Fibroblast of skin of abdomen (primary cell): ENCODE data around the gene BCL7C.

Source experiments
- DNase-seq: peaks from one replicate; pipeline ENCODE4 v3.0.0-alpha.2; 2013

The BCL7C gene

GRCh38 chr16:30922420-30922959, 28.6 kb upstream of the BCL7C start:
- peak; percentile 100 for DNase-seq

- peak; percentile 89 for DNase-seq
These were observed 28.0 kb upstream of the BCL7C start for GRCh38 chr16:30921748-30922419.

GRCh38 chr16:30921459-30921747, 27.5 kb upstream of the BCL7C start:
- no peak for DNase-seq

DNA sequence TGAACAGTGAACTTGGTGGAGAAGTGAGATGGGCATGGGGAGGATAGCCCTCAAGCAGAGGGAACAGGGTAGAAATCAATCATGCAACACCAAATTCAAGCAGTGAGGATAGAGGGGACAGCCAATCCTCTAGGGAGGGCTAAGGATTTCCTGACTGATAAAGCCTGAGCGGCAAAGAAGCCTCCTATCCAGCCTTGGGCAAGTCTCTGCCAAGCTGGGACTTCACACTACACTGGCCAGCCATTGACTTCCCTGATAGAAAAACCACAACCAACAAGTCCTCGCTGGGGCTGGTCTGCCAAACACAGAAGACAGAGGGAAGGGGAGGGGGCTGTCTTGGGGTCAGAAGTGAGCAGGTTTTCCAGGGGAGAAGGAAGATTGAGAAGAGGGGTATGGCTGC, 27.0 kb upstream of the BCL7C start:
- no peak for DNase-seq

DNA sequence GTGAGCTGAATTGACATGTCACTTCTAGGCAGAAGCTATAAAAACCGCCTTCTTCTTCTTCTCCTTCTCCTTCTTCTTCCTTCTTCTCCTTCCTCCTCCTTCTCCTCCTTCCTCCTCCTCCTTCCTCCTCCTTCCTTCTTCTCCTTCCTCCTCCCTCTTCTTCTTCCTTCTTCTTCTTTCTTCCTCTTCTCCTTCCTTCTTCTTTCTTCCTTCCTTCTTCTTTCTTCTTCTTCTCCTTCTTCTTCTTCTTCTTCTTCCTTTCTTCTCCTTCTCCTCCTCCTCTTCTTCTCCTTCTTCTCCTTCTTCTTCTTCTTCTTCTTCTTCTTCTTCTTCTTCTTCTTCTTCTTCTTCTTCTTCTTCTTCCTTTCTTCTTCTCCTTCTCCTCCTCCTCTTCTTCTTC, 24.7 kb upstream of the BCL7C start:
- DNase-seq: no peak

- no peak for DNase-seq
These were observed 21.0 kb upstream of the BCL7C start for GRCh38 chr16:30914830-30915229.

- DNase-seq: no peak
These were observed 19.0 kb upstream of the BCL7C start for GRCh38 chr16:30912794-30913412.

GRCh38 chr16:30910427-30911029, 16.7 kb upstream of the BCL7C start:
- no peak for DNase-seq

- DNase-seq: no peak
These were observed 13.2 kb upstream of the BCL7C start for GRCh38 chr16:30907064-30907463.

DNA sequence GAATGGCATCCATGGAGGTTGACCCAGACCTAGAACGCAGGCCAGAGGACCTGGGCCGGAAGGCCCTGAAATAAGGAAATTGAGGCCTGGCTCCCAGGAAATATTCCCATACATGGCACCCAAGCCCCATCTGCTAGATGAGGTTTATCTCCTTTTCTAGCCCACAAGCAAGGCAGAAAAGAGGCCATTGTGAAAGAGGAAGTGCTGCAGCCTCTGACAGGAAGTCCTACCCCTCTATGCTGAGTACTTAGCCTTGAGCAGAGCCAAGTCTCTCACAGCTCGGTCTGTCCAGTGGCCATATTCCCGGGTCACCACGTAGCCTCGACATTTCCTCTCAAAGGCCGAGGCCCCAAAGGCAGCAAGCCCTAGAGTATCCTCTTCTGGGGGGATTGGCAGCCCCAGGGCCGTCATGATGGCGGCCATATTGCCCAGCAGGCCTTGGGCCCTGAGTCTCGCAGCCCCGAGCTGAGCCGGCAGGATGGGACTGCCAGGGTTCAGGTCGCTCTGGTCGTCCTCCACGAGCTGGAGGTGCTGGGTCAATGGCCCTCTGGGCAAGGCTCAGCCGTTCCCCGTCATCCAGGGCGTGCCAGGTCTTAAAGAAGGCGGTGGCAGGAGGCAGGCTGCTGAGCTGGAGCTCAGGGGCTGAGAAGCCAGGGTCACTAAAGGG, 10.4 kb upstream of the BCL7C start:
- DNase-seq: no peak

DNA sequence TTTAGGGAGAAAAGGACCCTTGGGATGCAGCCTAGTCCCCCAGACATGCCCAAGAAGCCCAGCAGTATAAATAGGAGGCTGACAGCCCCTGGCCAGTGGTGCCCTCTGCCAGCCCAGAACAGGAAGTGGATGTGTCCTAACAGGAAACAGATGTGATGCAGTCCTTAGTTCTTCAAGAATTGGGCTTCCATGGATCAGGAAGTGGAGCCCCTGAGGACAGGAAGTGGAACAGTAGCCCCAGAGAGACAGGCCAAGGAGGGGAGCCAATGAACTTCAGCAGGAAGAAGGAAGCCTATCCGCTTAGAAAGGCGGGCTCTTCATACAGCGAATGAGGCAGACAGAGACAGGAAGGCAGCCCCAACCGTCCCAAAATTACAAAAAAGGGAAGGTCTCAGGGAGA, 9.7 kb upstream of the BCL7C start:
- DNase-seq: no peak

DNA sequence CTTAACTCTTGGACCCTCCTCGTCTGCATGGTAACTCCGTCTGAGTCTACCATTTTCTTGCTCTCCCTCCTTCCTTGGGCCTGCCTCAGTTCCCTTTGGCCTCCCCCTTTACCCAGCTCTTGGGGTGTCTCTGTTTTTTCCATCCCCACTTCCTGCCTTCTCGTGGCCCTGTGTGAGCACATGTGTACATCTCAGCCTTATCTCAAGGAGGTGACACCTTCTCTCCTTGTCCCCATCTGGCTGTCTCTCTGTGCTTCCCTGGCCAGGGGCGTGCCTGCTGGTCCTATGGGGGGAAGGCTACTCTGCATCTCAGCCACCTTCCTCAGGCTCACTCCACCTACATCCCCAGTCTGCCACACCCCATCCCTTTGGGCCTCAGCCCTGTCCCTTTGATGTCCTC, 9.1 kb upstream of the BCL7C start:
- no peak for DNase-seq

DNA sequence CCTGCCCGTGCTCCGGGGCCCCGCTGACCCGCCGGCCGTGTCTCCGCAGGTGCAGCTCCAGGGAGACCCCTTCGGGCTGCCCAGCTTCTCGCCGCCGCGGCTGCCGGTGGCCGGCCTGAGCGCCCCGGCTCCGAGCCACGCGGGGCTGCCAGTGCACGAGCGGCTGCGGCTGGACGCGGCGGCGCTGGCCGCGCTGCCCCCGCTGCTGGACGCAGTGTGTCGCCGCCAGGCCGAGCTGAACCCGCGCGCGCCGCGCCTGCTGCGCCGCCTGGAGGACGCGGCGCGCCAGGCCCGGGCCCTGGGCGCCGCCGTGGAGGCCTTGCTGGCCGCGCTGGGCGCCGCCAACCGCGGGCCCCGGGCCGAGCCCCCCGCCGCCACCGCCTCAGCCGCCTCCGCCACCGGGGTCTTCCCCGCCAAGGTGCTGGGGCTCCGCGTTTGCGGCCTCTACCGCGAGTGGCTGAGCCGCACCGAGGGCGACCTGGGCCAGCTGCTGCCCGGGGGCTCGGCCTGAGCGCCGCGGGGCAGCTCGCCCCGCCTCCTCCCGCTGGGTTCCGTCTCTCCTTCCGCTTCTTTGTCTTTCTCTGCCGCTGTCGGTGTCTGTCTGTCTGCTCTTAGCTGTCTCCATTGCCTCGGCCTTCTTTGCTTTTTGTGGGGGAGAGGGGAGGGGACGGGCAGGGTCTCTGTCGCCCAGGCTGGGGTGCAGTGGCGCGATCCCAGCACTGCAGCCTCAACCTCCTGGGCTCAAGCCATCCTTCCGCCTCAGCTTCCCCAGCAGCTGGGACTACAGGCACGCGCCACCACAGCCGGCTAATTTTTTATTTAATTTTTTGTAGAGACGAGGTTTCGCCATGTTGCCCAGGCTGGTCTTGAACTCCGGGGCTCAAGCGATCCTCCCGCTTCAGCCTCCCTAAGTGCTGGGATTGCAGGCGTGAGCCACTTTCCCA, 8.4 kb upstream of the BCL7C start:
- peak; percentile 64 for DNase-seq

DNA sequence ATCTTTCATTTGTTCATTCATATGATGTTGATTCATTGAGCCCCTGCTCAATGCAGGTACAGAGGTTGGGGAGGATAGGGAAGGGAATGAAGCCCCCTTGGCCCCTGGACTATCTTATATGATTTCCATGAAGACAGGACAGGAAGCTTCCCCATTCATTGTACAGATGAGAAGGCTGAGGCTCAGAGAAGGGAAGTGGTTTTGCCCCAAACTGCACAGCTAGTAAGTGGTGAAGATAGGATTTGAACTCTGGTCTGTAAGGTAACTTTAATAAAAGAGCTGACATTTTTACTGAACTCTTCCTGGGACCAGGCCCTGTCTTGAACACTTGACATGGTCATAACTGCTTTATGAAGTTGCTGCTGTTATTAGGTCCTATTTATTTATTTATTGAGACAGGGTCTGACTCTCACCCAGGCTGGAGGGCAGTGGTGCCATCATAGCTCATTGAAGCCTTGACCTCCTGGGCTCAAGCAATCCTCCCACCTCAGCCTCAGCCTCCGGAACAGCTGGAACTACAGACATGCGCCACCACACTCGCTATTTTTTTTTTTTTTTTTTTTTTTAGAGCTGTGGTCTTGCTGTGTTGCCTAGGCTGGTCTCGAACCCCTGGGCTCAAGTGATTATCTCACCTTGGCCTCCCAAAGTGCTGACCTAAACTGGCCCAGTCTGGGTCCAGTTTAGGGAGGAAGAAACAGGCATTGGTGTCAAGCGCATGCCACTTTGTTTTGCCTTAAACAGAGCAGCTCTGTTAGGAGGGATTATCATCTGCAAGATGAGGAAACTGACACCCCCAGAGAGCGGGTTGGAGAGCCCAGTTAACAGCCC, 7.5 kb upstream of the BCL7C start:
- DNase-seq: no peak

- DNase-seq: no peak
These were observed 6.7 kb upstream of the BCL7C start for GRCh38 chr16:30900588-30900987.

DNA sequence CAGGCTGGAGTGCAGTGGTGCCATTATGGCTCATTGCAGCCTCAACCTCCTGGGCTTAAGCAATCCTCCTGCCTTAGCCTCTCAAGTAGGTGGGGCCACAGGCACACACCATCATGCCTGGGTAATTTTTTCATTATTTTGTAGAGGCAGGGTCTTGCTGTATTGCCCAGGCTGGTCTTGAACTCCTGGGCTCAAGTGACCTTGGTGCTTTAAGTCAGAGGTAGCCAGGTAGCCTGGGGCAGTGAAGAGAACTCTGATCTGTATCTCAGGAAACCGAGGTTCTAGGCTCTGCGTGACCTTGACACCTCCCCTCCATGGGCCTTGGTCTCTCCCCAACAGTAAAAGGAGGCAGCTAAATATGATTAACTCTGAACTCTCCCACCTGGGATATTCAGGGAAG, 5.9 kb upstream of the BCL7C start:
- DNase-seq: no peak

GRCh38 chr16:30896889-30897733, 3.2 kb upstream of the BCL7C start:
- peak; percentile 93 for DNase-seq

GRCh38 chr16:30896261-30896888, 2.5 kb upstream of the BCL7C start, which contains the start of gene CTF1:
Gene CTF1, plus strand, starts transcription at chr16:30896614. Its CDS starts 30 bp downstream, at chr16:30896644.
- peak; percentile 95 for DNase-seq

DNA sequence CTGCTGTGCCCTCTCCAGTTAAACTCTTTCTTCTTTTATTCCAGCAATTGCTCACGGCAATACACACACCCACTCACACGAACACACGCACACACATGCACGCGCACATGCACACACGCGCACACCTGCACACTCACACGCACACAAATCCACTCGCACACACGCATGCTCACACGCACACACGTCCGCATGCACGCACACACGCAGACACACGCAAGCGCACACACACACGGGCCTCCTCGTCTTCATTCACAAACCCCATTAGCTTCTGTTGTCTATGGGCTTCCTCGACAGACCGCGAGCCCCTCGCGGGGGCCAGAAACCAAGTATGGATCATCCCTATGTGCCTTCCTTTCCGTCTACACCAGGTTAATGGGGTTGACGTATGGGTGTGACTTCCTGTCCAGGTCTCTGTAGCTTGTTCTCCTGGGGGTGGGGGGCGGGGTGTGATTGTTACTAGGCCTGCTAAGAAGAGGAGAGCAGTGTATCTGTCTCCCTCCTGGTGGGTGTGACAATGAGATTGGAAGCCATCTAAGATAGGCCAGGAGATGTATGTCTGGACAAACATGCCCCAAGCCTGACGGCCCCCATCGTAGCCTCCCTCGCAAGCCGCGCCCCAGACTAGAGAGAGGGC, 1.9 kb upstream of the BCL7C start:
- no peak for DNase-seq
